IPS-20b (cell line): ENCODE measurements around the gene RNF215.

Experiments
- H3K27ac ChIP-seq: one replicate; pipeline ENCODE4 v1.5.1; 2013; ENCODE audit warnings: low read length
- H3K27me3 ChIP-seq: 2 replicates; pipeline ENCODE4 v1.6.1; 2013; ENCODE audit warnings: mild to moderate bottlenecking, low read length, inconsistent platforms; ENCODE audit not compliant: insufficient read depth
- H3K36me3 ChIP-seq: 2 replicates; pipeline ENCODE4 v1.6.1; 2013; ENCODE audit warnings: low read depth, mild to moderate bottlenecking, inconsistent platforms, low read length, moderate library complexity; ENCODE audit not compliant: insufficient read depth
- H3K4me1 ChIP-seq: 2 replicates; pipeline ENCODE4 v1.6.1; 2013; ENCODE audit warnings: mild to moderate bottlenecking, control low read depth, inconsistent platforms, low read length, moderate library complexity; ENCODE audit not compliant: insufficient read depth
- H3K4me3 ChIP-seq: 2 replicates; pipeline ENCODE4 v1.5.1; 2013; ENCODE audit warnings: mild to moderate bottlenecking, low read length, inconsistent platforms
- H3K9ac ChIP-seq: 2 replicates; pipeline ENCODE4 v1.6.1; 2013; ENCODE audit warnings: low read depth, mild to moderate bottlenecking, inconsistent platforms, low read length, moderate library complexity
- H3K9me3 ChIP-seq: 2 replicates; pipeline ENCODE4 v1.6.1; 2013; ENCODE audit warnings: mild to moderate bottlenecking, low read depth, low read length, inconsistent platforms; ENCODE audit not compliant: insufficient read depth

The RNF215 gene

DNA sequence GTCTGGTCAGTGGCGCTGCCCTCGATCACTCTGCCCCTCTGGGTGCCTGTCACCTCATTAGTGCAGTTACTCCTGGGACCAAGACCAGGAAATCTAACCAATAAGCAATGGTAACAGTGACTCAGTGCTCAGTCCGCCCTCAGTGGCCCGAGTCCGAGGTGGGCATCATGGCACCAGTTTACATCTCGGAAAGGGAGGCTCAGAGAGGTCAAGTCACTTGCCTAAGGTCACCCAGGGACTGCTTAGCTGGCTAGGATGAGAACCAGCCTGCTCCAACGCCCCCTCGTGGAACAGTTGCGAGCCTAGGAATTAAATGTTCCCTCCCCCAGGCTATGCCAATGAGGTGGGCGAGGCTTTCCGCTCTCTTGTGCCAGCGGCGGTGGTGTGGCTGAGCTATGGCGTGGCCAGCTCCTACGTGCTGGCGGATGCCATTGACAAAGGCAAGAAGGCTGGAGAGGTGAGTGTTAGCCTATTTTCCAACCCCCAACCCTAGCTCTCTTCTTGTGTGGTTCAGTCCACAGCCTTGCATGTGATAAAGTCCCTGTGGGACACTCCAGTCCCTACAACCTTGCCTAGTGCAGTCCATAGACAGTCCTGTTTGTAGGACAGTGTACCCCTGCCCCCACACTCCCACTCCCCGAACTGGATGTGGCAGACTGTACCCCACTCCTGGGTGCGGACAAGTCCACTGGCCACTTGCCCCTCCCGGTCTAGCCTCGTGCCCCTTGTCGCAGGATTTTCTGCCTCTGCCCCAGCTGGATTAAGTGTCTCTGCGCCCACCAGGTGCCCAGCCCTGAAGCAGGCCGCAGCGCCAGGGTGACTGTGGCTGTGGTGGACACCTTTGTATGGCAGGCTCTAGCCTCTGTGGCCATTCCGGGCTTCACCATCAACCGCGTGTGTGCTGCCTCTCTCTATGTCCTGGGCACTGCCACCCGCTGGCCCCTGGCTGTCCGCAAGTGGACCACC, 39.5 kb upstream of the RNF215 start:
- H3K4me1 ChIP-seq, result peaks cover 14% of the 10 kb centered on the region; the same call in 1 of the 2 replicates
- no peak overlapping the region for H3K27ac ChIP-seq
- peak overlapping the region; percentile 79; the same call in 1 of the 2 replicates for H3K9ac ChIP-seq
- peak overlapping the region; percentile 78 for H3K4me3 ChIP-seq
- H3K9me3 ChIP-seq, result no peaks in the 10 kb centered on the region
- peaks cover 23% of the 10 kb centered on the region for H3K36me3 ChIP-seq
- no peaks in the 10 kb centered on the region for H3K27me3 ChIP-seq

DNA sequence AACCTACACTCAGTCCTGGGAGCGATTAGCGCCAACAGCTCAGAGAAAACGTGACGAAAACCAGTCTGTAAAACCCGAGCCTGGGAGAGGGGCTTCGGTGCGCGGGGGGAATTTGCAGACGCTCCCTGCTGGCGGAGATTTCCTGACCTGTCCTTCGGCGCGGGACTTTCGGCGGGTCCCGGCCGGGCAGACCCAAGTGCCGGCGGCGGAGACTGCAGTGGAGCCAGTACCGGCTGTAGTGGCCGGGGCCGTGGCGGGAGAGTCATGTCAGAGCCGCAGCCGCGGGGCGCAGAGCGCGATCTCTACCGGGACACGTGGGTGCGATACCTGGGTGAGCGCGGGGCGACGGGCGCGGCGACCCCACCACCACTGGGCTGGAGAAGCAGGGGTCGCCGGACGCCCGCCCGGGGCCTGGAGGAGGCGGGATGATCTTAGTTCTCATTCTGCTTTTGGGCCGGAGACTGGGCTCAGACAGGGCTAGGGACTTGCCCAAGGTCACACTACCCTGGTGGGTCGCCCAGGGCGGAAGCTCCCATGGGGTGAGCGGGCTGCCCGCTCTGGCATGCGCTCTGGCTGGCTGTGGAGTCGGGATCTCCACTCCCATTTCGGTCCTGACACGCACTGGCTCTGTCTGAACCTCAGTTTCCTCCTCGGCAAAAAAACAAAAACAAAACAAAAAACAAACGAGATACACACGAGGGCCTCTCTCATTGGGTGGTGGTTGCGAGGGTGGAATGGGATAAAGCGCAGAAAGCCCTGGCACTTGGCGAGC, 38.6 kb upstream of the RNF215 start, which contains the start of gene MTFP1:
Gene MTFP1 (plus strand): TSS at position 153 of the 772 bp plus-strand sequence. CDS start 112 bp downstream, at position 265.
- Histone ChIP-seq H3K4me1 (peaks cover 15% of the 10 kb centered on the region; the same call in 1 of the 2 replicates), H3K27me3 (no peaks in the 10 kb centered on the region), H3K27ac (no peak within 1 kb of the TSS), H3K4me3 (peak within 1 kb of the TSS; percentile 78), H3K9me3 (no peaks in the 10 kb centered on the region), H3K9ac (peak within 1 kb of the TSS; percentile 79; the same call in 1 of the 2 replicates), H3K36me3 (peaks cover 30% of the 10 kb centered on the region)

DNA sequence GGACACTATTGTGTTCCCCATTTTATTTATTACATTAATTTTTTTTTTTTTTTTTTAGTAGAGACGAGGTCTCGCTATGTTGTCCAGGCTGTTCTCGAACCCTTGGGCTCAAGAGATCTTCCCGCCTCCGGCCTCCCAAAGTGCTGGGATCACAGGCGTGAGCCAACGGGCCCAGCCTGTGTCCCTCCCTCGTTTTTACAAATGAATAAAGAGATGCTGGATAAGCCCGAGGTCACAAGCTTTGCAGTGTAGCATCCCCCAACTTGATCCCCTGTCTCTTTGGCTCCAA, 38.1 kb upstream of the RNF215 start:
- Histone ChIP-seq H3K36me3 (peaks cover 33% of the 10 kb centered on the region), H3K4me3 (peak overlapping the region; percentile 78), H3K9me3 (no peaks in the 10 kb centered on the region), H3K27ac (no peak overlapping the region), H3K27me3 (no peaks in the 10 kb centered on the region), H3K9ac (peak overlapping the region; percentile 79; the same call in 1 of the 2 replicates), H3K4me1 (peaks cover 15% of the 10 kb centered on the region; the same call in 1 of the 2 replicates)

DNA sequence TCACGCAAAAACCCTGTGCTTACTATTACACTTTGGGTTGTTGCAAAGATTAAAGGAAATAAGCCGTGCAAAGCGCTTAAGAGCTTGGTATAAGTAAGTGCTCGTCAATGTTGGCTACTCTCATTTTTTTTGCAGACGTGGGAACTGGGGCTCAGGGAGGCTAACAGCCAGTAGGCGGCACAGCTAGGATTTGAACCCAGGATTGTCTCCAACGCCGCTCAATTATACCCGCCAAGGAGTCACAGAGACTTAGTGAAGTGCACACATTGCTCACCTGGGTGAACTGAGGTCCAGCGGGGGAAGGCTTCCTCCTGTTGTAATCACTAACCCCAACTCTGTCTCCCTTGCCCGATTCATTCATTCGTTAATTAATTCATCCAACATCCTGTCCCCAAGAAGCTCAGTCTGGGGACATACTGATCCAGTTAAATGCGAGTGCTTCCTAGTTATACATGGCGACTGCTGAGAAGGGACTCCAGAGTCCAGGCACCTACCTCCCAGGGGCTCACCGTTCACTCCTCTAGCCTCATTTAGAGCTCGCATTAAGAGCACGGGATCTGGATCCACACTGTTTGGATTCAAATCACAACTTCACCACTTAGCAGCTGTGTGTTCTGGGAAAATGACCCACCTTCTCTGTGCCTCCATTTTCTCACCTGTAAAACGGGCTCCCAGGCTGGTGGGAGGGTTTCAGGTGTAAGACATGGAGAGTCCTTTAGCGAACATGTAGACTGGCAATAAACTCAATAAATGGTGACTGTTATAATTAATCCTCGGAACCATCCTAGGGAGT, 37.5 kb upstream of the RNF215 start:
- Histone ChIP-seq H3K27me3 (no peaks in the 10 kb centered on the region), H3K9ac (peak overlapping the region; percentile 68), H3K27ac (no peak overlapping the region), H3K4me3 (peak overlapping the region; percentile 78), H3K9me3 (no peaks in the 10 kb centered on the region), H3K36me3 (peaks cover 35% of the 10 kb centered on the region), H3K4me1 (peaks cover 10% of the 10 kb centered on the region; the same call in 1 of the 2 replicates)

DNA sequence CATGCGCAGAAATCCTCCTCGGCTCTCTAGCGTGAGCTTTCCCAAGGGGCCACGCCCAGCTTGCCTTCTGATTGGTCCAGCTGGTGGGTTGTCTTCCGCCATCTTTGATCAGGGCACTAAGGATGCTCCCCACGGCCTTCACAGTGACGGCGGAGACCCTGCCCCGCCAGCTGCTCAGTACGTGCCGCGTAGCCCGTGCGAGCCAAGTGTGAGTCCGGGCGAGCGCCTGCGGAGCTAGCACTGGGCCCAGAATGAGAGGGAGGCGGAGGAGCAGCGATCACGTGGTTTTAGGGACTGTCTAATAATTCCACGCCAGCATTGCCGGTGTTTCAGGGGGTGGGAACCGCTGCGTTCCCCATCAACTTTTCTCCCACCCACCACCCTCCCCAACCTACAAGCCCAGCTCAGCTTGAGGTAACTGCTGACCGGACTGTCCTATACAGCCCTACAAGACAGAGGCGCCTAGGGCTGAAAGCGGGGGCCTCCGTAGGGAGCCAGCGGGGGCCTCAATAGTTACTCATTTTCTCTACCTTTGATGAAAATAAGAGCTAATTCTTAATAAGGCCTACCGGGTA, 36.8 kb upstream of the RNF215 start:
- H3K9me3 ChIP-seq, result no peaks in the 10 kb centered on the region
- H3K27ac ChIP-seq, result no peak overlapping the region
- peaks cover 10% of the 10 kb centered on the region; the same call in 1 of the 2 replicates for H3K4me1 ChIP-seq
- no peaks in the 10 kb centered on the region for H3K27me3 ChIP-seq
- peak overlapping the region; percentile 80 for H3K9ac ChIP-seq
- peaks cover 35% of the 10 kb centered on the region for H3K36me3 ChIP-seq
- H3K4me3 ChIP-seq, result peak overlapping the region; percentile 78

DNA sequence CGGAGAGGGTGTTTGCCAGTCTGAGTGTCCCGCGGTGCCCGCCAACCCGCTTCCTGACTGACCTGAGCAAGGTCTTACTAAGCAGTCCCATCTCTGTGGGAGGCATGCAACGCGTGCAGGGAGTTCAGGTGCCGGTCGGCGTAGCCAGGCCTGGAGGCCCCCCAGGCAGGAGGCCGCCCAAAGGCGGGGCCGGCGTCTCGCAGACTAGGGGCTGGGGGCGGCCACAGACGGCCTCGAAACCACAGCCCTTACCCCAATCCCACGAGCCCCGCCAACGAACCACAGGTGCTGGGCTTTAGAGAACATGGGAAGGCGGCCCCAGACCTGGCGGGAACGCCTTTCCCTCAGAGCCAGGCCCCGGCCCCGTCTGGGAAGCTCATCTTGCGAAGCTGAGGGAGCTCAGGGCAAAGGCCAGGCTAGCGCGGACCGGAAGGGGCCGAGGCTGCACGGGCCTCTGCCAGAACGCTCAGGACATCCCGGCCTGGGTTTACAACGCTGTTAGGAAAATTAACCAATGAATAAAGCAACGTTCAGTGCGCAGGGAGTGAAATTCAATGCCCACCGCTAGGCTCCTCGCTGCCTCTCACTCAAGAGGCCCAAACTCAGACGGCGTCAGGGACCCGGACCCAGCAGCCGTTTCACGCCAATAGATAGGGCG, 36.2 kb upstream of the RNF215 start:
- peaks cover 10% of the 10 kb centered on the region; the same call in 1 of the 2 replicates for H3K4me1 ChIP-seq
- peak overlapping the region; percentile 80; the same call in 1 of the 2 replicates for H3K9ac ChIP-seq

DNA sequence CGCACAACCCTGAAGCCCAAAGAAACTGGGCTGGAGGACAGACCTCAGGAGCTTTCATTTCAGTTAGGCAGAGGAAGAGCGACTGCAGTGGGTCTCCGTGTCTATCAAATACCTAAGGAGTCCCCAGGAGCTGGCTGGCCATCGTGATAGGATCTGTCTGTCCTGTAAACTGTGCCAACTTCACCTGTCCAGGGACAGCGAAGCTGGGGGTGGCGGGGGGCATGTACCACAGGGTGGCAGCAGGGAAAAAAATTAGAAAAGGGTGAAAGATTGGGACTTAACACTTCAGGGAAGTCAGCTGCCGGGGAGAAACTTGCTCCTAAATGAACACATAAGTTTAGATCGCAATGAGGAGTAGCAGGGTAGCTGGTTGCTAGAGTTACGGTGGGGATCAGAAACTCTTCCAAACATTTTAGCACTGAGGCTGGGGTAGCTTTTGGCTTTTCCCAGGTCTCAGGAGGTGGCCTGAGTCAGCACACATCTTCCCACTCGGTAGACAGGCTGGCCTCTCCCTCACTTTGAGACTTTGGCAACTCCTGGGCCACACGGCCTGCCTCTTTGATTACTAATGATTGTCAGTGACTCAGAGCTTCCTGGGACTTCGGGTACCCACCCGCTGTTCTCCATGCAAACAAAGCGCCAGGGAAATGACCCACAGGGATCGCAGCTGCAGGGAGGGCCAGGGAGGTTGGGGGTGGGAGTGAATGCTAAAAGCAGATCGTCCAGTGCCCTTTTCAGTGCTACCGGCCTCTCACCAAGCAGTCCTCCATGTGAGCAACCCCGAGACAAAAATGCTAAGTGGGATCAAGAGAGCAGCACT, 35.5 kb upstream of the RNF215 start:
- H3K27ac ChIP-seq, result peak overlapping the region; percentile 30
- H3K36me3 ChIP-seq, result peaks cover 32% of the 10 kb centered on the region
- H3K4me3 ChIP-seq, result peak overlapping the region; percentile 78
- H3K9ac ChIP-seq, result peak overlapping the region; percentile 80; the same call in 1 of the 2 replicates
- no peaks in the 10 kb centered on the region for H3K27me3 ChIP-seq
- H3K4me1 ChIP-seq, result peaks cover 10% of the 10 kb centered on the region; the same call in 1 of the 2 replicates
- no peaks in the 10 kb centered on the region for H3K9me3 ChIP-seq

More for the DNA sequence above, 36.2 kb upstream of the RNF215 start:
- H3K4me3 ChIP-seq, result peak overlapping the region; percentile 78
- no peaks in the 10 kb centered on the region for H3K27me3 ChIP-seq
- H3K27ac ChIP-seq, result peak overlapping the region; percentile 7
- peaks cover 32% of the 10 kb centered on the region for H3K36me3 ChIP-seq
- no peaks in the 10 kb centered on the region for H3K9me3 ChIP-seq

DNA sequence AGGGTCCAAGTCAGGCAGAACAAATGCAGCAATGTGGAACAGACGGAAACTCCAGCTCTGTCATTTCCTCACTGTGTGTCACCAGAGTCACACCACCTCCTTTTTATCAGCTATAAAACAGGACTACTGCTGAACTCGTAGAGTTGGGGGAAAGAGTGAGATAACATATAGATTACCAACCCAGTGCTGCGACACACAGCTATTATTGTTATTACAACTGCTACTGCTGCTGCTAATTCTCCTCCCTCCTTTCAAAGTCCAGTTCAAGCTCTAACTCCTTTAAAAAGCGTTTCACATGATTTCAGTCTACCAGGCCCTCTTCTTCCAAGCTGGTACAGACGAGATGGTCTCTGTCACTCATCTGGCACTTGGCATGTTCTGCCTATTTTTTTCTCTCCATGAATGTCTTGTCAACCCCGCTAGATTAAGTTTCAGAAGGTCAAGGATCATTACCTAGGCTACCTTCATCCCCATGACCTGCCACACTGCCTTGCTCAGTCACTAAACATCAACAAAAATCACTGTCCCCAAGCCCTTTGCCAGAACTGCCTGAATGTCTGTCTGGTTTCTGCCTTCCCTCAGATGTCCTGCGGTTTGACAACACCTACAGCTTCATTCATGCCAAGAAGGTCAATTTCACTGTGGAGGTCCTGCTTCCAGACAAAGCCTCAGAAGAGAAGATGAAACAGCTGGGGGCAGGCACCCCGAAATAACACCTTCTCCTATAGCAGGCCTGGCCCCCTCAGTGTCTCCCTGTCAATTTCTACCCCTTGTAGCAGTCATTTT, 34.7 kb upstream of the RNF215 start:
- peaks cover 32% of the 10 kb centered on the region for H3K36me3 ChIP-seq
- H3K4me1 ChIP-seq, result peaks cover 10% of the 10 kb centered on the region; the same call in 1 of the 2 replicates
- peak overlapping the region; percentile 30 for H3K27ac ChIP-seq
- peak overlapping the region; percentile 78; the same call in 1 of the 2 replicates for H3K4me3 ChIP-seq
- no peaks in the 10 kb centered on the region for H3K27me3 ChIP-seq
- peak overlapping the region; percentile 80; the same call in 1 of the 2 replicates for H3K9ac ChIP-seq
- H3K9me3 ChIP-seq, result no peaks in the 10 kb centered on the region

DNA sequence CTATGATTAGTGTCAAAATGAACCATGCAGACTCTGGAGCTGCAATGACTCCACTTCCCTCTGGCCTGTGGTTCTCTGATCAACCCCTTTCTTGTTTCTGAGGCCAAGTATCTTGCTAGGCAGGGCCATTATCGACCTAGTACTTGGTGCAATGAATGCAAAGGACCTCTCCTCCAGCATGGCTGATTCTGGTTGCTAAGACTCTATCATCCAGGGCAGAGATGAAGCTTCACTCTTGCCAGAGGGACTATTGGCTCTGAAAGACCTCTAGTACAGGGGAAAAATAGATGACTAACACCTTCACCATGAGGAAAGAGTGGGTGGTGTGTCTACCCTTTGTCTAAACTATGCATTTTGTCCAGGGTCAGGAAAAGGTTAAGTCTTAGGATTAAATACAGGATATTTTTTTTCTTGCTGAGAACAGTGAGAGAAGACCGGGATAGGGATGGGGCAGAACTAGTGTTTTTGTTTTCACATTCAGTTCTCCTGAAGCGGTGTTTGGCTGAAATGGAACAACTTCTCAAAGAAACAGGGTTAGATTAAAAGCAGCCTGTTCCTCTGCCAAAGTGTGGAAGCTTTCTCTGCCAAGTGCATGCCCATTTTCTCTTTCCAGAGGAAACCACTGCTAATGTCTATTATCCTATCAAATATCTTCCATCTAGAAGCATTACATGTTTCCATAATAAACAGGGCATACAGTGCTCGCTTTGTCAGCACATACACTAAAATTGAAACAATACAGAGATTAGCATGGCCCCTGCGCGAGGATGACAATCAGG, 33.3 kb upstream of the RNF215 start:
- Histone ChIP-seq H3K9me3 (no peaks in the 10 kb centered on the region), H3K27me3 (no peaks in the 10 kb centered on the region), H3K9ac (no peak overlapping the region), H3K36me3 (peaks cover 45% of the 10 kb centered on the region), H3K27ac (no peak overlapping the region), H3K4me3 (no peak overlapping the region), H3K4me1 (peaks cover 10% of the 10 kb centered on the region; the same call in 1 of the 2 replicates)
